Measurements from ENCODE around the gene PAPOLB.

The PAPOLB gene

DNA sequence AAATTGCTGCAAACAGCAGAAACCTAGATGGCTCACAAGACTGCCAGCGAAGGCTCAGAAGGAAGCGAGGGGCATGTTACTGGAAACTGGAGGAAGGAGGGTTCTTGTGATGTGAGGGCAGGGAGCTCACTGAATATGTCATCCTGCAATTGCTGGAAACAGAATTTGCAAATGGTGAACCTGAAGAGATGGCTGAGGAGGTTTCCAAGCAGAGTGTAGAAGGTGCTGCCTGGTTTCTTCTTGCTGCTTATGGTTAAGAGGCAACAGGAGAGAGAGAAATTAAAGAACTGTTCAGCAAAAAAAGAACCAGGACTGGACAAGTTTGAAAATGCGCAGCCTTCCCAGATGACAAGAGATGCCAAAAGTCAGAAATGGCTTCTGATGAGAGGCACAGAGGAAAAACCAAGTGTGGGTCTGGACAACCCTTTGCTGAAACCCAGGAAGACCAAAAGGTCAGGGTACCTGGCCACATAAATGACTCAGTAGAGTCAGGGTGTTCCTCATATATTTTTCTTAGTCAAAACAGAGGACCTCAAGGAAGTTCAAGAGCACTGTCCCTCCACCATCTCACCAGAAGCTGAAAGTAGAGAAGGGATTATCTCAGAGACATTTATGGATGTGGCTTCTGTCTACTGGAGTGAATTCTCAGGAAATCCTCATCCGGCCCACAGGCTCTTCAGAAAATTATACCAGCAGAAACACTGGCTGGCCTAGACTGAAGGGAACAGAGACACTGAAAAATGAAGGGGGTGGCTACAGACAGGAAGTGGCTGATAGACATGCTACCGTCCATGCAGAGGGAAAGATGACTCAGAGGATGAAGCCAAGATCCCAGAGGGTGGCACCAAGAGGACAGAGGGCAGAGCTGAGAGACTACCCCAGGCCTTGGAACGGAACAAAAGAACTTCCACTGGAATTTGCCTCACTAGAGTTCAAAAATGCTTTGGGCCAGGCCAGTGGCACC lies 10.1 kb downstream of the PAPOLB start:
- no peaks in the 10 kb centered on the region for H3K4me1 ChIP-seq (ENCODE audit: control insufficient read depth, insufficient read depth, low read length)
- no peak overlapping the region for H3K9ac ChIP-seq (ENCODE audit: low read length)
- no peaks in the 10 kb centered on the region for H3K27me3 ChIP-seq (ENCODE audit: control insufficient read depth, insufficient read depth, low read length)
- H3K4me3 ChIP-seq (ENCODE audit: low read length): no peak overlapping the region
- H3K9me3 ChIP-seq (ENCODE audit: control insufficient read depth, low read length): no peaks in the 10 kb centered on the region
- H3K36me3 ChIP-seq (ENCODE audit: control insufficient read depth, insufficient read depth, low read length): no peaks in the 10 kb centered on the region

DNA sequence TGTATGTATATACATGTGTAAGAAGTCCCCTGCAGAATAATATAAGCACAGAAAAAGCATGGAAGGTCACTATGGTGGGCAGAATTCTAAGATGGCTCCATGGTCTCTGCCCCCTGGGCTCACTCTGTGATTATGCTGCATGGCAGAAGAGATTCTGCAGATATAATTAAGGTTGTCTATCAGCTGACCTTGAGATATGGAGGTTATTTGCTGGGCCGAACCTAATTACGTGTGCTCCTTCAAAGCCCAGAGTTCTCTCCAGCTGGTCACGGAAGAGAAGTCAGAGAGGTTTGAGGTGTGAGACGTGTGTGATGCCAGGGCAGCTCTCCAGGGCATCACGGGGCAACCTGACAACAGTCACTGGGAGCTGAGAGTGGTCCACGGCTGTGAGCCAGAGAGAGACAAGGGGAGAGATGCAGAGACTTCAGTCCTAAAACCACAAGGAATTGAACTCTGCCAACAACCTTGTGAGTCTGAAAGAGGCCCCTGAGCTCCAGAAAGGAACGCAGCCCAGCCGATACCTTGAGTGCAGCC lies 11.5 kb downstream of the PAPOLB start:
- Histone ChIP-seq H3K9ac (ENCODE audit: low read length) (no peak overlapping the region), H3K4me3 (ENCODE audit: low read length) (no peak overlapping the region), H3K9me3 (ENCODE audit: control insufficient read depth, low read length) (no peaks in the 10 kb centered on the region), H3K27me3 (ENCODE audit: control insufficient read depth, insufficient read depth, low read length) (no peaks in the 10 kb centered on the region), H3K4me1 (ENCODE audit: control insufficient read depth, insufficient read depth, low read length) (no peaks in the 10 kb centered on the region), H3K36me3 (ENCODE audit: control insufficient read depth, insufficient read depth, low read length) (no peaks in the 10 kb centered on the region)

DNA sequence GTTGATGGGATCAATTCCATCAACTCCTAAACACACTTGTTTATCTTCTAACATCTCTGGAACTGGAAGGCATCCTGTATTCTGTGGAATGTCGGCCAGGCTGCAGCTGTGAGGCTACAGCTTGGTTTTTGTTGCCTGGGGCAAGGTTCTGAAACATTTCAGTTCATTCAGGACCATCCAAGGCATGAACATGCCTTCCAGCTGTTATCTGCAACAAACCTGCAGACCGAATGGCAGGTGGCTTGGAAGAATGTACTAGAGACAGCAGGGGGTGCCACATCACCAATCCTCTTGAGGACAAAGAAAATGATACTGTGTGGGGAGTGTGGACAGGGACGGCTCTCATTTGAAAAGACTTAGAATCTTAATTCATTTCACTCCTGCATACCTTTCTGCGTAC lies 12.4 kb downstream of the PAPOLB start:
- H3K27me3 ChIP-seq (ENCODE audit: control insufficient read depth, insufficient read depth, low read length): no peaks in the 10 kb centered on the region
- H3K9ac ChIP-seq (ENCODE audit: low read length): no peak overlapping the region

DNA sequence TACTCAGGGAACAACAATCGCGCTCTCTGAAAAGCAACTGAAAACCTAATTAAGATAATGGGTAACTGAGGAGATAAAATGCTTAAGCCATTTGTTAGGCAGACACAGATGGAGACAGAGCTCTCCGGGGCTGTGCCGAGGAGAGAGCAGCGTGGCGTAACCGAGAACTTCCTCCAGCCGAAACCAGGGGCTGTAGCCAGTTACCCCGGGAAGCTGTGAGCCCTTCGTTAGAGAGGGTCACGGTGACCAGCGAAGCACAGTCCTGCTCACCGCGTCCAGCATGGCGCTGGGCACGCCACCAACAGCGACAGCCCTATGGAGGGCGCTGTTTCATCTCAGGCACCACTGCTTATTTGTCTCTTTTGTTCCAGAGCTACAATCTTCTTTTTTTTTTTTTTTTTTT lies 16.1 kb downstream of the PAPOLB start:
- H3K4me3 ChIP-seq (ENCODE audit: low read length): no peak overlapping the region
- H3K9me3 ChIP-seq (ENCODE audit: control insufficient read depth, low read length): no peaks in the 10 kb centered on the region
- no peaks in the 10 kb centered on the region for H3K4me1 ChIP-seq (ENCODE audit: control insufficient read depth, insufficient read depth, low read length)
- H3K36me3 ChIP-seq (ENCODE audit: control insufficient read depth, insufficient read depth, low read length): no peaks in the 10 kb centered on the region
- no peaks in the 10 kb centered on the region for H3K27me3 ChIP-seq (ENCODE audit: control insufficient read depth, insufficient read depth, low read length)
- H3K9ac ChIP-seq (ENCODE audit: low read length): no peak overlapping the region

More for the DNA sequence above, 12.4 kb downstream of the PAPOLB start:
- Histone ChIP-seq H3K4me3 (ENCODE audit: low read length) (no peak overlapping the region), H3K4me1 (ENCODE audit: control insufficient read depth, insufficient read depth, low read length) (no peaks in the 10 kb centered on the region), H3K36me3 (ENCODE audit: control insufficient read depth, insufficient read depth, low read length) (no peaks in the 10 kb centered on the region), H3K9me3 (ENCODE audit: control insufficient read depth, low read length) (no peaks in the 10 kb centered on the region)

DNA sequence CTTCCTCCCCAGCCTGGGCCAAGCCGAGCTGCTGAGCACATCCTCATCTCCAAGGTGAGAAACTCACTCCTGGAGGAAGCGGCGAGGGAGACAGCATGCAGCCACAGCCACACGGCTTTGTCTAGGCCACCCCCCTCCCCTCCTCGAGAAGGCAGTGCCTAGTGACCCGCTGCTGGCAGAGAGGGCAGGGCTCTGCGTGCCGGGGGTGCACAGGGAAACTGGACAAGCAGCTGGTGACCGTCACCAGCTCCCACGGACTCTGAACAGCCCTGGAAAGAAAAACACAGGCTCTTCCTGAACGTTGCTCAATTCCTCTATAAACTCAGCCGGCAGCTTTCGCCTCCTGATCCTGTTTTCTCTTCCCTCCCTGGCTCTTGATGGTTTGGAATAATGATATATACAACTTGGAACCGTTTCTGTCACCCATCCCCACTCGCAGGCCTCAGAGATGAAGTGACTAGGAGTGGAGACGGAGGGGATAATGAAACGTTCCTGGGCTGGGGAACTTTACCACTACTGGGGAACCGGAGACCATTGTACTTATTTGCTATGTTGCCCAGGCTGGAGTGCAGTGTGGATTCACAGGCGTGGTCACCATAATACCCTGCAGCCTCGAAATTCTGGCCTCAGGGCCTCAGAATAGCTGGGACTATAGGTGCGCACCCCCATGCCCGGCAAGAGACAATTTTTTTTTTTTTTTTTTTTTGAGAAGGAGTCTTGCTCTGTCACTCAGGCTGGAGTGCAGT lies 19.3 kb downstream of the PAPOLB start:
- H3K4me3 ChIP-seq (ENCODE audit: low read length): no peak overlapping the region
- H3K9ac ChIP-seq (ENCODE audit: low read length): no peak overlapping the region

DNA sequence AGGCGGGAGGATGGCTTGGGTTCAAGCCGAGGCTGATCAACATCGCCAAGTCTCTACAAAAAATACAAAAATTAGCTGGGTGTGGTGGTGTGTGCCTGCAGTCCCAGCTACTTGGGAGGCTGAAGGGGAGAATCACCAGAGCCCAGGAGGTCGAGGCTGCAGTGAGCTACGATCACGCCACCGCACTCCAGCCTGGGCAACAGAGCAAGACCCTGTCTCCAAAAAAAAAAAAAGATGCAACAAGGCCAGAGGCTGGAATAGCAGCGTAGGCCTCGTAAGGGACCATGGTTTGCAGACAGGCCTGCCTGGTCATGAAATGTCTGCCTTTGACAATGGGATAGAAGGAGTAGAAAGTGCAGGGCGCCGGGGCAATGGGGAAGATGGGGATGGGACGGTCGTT lies 20.0 kb downstream of the PAPOLB start:
- Histone ChIP-seq H3K9me3 (ENCODE audit: control insufficient read depth, low read length) (no peaks in the 10 kb centered on the region), H3K36me3 (ENCODE audit: control insufficient read depth, insufficient read depth, low read length) (no peaks in the 10 kb centered on the region), H3K27me3 (ENCODE audit: control insufficient read depth, insufficient read depth, low read length) (no peaks in the 10 kb centered on the region), H3K9ac (ENCODE audit: low read length) (no peak overlapping the region), H3K4me3 (ENCODE audit: low read length) (no peak overlapping the region), H3K4me1 (ENCODE audit: control insufficient read depth, insufficient read depth, low read length) (no peaks in the 10 kb centered on the region)

More for the DNA sequence above, 19.3 kb downstream of the PAPOLB start:
- H3K4me1 ChIP-seq (ENCODE audit: control insufficient read depth, insufficient read depth, low read length): no peaks in the 10 kb centered on the region
- no peaks in the 10 kb centered on the region for H3K9me3 ChIP-seq (ENCODE audit: control insufficient read depth, low read length)
- no peaks in the 10 kb centered on the region for H3K36me3 ChIP-seq (ENCODE audit: control insufficient read depth, insufficient read depth, low read length)
- H3K27me3 ChIP-seq (ENCODE audit: control insufficient read depth, insufficient read depth, low read length): no peaks in the 10 kb centered on the region

DNA sequence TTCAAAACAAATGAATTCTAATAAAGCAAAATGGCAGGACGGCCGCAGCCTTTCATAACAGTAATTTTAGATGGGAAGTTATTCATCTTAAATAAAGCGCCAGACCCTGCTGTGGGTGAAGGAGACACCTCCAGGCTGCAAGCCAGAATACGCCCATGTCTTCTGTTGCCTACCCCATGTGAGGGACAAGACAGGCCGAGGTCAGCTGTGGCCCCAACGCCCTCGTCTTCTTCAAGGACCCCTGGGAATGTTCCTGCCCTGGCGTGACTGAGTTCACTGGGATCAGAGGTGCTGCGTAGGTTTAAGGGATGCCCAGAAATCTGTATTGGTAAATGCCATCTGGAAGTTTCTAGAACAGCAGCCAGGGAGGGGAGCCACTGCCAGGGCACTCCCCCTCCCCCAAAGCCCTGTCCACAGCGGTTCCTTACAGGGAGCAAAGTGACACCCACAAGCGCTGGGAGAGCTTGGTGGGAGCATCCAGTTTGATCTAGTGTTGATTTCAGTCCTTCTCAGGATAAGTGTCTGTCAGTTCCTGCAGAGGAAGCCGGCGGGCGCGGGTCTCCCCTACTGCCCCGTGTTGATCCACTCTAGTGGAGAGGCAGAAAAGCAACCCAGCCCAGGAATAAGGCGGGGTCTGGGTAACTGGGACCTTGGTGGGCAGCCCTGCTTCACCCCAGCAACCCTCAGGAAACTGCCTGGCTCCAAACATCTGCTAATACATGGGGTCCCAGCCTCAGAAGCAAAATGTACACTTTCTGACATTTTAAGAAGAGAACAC lies 20.6 kb downstream of the PAPOLB start:
- Histone ChIP-seq H3K27me3 (ENCODE audit: control insufficient read depth, insufficient read depth, low read length) (no peaks in the 10 kb centered on the region), H3K36me3 (ENCODE audit: control insufficient read depth, insufficient read depth, low read length) (no peaks in the 10 kb centered on the region), H3K4me3 (ENCODE audit: low read length) (no peak overlapping the region), H3K9ac (ENCODE audit: low read length) (no peak overlapping the region), H3K9me3 (ENCODE audit: control insufficient read depth, low read length) (no peaks in the 10 kb centered on the region), H3K4me1 (ENCODE audit: control insufficient read depth, insufficient read depth, low read length) (no peaks in the 10 kb centered on the region)

DNA sequence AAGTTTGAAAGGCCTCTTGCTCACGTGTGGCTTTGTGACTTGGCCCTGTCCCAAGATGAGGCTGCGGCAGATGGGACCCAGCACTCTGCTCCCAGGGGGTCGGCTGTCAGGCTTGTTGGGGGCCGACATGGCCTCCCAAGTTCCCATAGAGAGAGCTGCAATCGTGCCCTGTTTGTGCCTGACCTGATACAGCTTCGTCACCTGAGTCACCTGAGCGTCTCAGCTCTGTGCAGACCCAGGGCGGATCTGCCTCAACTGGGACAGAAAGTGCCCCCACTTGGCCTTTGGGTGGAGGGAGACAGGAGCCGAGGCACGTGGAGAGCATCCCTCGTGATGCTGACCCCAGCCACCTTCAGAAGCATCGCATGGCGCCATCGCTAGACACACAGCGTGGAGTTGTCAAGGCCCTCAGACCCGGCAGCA lies 21.7 kb downstream of the PAPOLB start:
- Histone ChIP-seq H3K4me1 (ENCODE audit: control insufficient read depth, insufficient read depth, low read length) (no peaks in the 10 kb centered on the region), H3K27me3 (ENCODE audit: control insufficient read depth, insufficient read depth, low read length) (no peaks in the 10 kb centered on the region), H3K4me3 (ENCODE audit: low read length) (no peak overlapping the region), H3K9me3 (ENCODE audit: control insufficient read depth, low read length) (no peaks in the 10 kb centered on the region), H3K9ac (ENCODE audit: low read length) (no peak overlapping the region), H3K36me3 (ENCODE audit: control insufficient read depth, insufficient read depth, low read length) (no peaks in the 10 kb centered on the region)

DNA sequence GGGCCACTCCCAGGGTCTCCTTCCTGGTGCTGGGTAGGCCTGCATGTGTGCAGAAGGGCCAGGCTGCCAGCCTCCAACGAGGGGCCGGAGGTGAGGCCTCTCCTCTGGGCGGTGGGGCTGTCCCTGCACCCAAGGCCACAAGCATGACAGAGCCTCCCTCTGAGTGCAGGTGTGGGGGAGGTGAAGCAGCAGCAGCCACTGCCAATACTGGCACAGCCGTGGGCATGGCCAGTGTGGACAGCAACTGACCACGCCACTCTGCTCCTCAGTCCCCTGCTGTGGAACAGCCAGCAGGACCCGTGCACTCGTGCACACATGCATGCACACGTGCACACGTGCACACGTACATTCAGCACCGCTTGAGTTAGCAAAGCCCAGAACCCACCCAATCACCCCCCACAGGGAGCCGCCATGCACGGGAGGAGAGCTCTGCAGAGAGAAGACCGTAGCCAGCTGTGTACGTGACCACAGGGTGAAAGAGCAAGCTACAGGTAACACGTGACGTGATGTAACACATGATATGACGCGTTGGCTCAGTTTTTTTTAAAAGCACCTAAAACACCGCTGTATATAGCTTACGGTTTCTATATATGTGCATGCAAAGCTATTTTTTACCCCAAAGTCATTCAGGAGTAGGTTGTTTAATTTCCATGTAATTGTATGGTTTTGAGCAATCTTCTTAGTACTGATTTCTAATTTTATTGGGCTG lies 23.1 kb downstream of the PAPOLB start:
- Histone ChIP-seq H3K9ac (ENCODE audit: low read length) (no peak overlapping the region), H3K9me3 (ENCODE audit: control insufficient read depth, low read length) (no peaks in the 10 kb centered on the region), H3K36me3 (ENCODE audit: control insufficient read depth, insufficient read depth, low read length) (no peaks in the 10 kb centered on the region), H3K4me3 (ENCODE audit: low read length) (no peak overlapping the region), H3K4me1 (ENCODE audit: control insufficient read depth, insufficient read depth, low read length) (no peaks in the 10 kb centered on the region), H3K27me3 (ENCODE audit: control insufficient read depth, insufficient read depth, low read length) (no peaks in the 10 kb centered on the region)

DNA sequence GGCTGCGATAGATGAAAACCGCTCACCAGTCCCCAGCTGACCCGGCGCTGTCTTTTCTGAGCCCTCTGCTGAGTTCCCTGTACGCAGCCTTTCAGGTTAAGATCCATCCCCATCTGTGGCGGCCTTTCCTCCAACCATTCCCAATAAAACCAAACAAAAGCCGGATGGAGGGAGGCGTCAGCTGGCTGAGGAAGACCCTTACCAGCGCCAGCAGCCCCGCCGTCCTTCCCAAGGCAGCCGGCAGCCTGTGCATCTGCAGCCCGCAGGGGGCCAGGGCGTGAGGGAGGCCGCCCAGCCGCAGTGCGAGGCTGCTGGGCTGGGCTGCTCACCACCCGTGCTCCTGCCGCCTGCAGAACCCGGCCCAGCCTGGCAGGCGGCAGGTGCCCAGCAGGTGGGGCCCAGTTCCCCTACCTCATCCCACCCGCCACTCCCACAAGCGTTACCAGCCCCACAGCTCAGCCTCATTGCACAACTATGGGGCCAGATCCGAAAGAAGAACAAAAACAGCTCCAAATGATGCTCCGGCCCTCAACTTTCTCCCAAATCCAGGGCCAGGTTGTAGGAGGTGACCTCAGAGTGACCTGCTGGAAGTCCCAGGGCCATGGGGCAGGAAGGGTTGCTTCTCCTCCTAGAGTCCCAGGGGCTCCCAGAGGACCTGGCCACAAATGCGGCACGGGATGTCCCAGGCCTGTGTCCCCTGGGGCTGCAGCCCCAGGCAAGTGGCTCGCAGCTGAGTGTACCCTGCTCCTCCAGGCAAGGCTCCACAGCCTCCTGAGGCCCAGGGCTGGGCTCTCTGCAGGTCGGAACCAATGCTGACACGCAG lies 23.8 kb downstream of the PAPOLB start:
- H3K4me3 ChIP-seq (ENCODE audit: low read length): no peak overlapping the region
- H3K4me1 ChIP-seq (ENCODE audit: control insufficient read depth, insufficient read depth, low read length): no peaks in the 10 kb centered on the region
- no peak overlapping the region for H3K9ac ChIP-seq (ENCODE audit: low read length)
- no peaks in the 10 kb centered on the region for H3K27me3 ChIP-seq (ENCODE audit: control insufficient read depth, insufficient read depth, low read length)
- no peaks in the 10 kb centered on the region for H3K36me3 ChIP-seq (ENCODE audit: control insufficient read depth, insufficient read depth, low read length)
- H3K9me3 ChIP-seq (ENCODE audit: control insufficient read depth, low read length): no peaks in the 10 kb centered on the region

Measured in mucosa of stomach (tissue), 1 donor.